Measurements from ENCODE around the gene GALNT14.
A peak's percentile ranks its signal among the peaks of the same experiment; 100 is the strongest.
"Not testable (repeated sequence)": the region's sequence is repeated elsewhere in the genome, so short reads cannot be mapped to it uniquely, and the experiment has no call there.

The GALNT14 gene

GRCh38 chr2:31138037-31138962 lies at the start of gene GALNT14:
GALNT14 (minus strand) TSS chr2:31138440; CDS start chr2:31138086, 354 bp downstream.
- peak; percentile 52 for TF ChIP-seq CTCF (IDR thresholded peaks at IDR 0.05)
- Histone ChIP-seq H3K27ac (peak within 1 kb of the TSS; percentile 7), H3K4me1 (ENCODE audit: control insufficient read depth in 1 of 2, insufficient read depth in 1 of 2, low read depth in 1 of 2, low read length in 1 of 2) (peaks cover 19 to 21% of the 10 kb centered on the region in 2 experiments), H3K27me3 (peaks cover 42% of the 10 kb centered on the region), H3K4me3 (ENCODE audit: low read depth in 1 of 2, low read length in 1 of 2) (peak within 1 kb of the TSS; percentile 76 to 82), H3K9me3 (no peaks in the 10 kb centered on the region), H3K36me3 (no peaks in the 10 kb centered on the region)

GRCh38 chr2:31187166-31187565 lies 48.9 kb upstream of the GALNT14 start:
- H3K27me3 ChIP-seq: no peaks in the 10 kb centered on the region
- H3K4me3 ChIP-seq (ENCODE audit: low read depth in 1 of 2, low read length in 1 of 2): no peak overlapping the region
- TF ChIP-seq CTCF (IDR thresholded peaks at IDR 0.05): no peak
- H3K4me1 ChIP-seq (ENCODE audit: control insufficient read depth in 1 of 2, insufficient read depth in 1 of 2, low read depth in 1 of 2, low read length in 1 of 2): no peaks in the 10 kb centered on the region
- no peak overlapping the region for H3K27ac ChIP-seq
- H3K36me3 ChIP-seq: no peaks in the 10 kb centered on the region
- no peaks in the 10 kb centered on the region for H3K9me3 ChIP-seq

GRCh38 chr2:31183973-31184372 lies 45.7 kb upstream of the GALNT14 start:
- H3K27ac ChIP-seq; H3K4me3 ChIP-seq (ENCODE audit: low read depth in 1 of 2, low read length in 1 of 2); H3K36me3 ChIP-seq; H3K9me3 ChIP-seq; H3K27me3 ChIP-seq; H3K4me1 ChIP-seq (ENCODE audit: control insufficient read depth in 1 of 2, insufficient read depth in 1 of 2, low read depth in 1 of 2, low read length in 1 of 2): not testable (repeated sequence)

- Histone ChIP-seq H3K27ac (no peak overlapping the region), H3K27me3 (no peaks in the 10 kb centered on the region), H3K9me3 (no peaks in the 10 kb centered on the region), H3K4me3 (ENCODE audit: low read depth in 1 of 2, low read length in 1 of 2) (no peak overlapping the region), H3K36me3 (no peaks in the 10 kb centered on the region), H3K4me1 (ENCODE audit: control insufficient read depth in 1 of 2, insufficient read depth in 1 of 2, low read depth in 1 of 2, low read length in 1 of 2) (peaks cover 6% of the 10 kb centered on the region in 2 experiments)
- no peak for TF ChIP-seq CTCF (IDR thresholded peaks at IDR 0.05)
Measured at GRCh38 chr2:31176742-31177141, 38.5 kb upstream of the GALNT14 start.

GRCh38 chr2:31171142-31171541 lies 32.9 kb upstream of the GALNT14 start:
- H3K27me3 ChIP-seq: no peaks in the 10 kb centered on the region
- H3K4me3 ChIP-seq (ENCODE audit: low read depth in 1 of 2, low read length in 1 of 2): no peak overlapping the region
- no peaks in the 10 kb centered on the region for H3K36me3 ChIP-seq
- TF ChIP-seq CTCF (IDR thresholded peaks at IDR 0.05): no peak
- H3K27ac ChIP-seq: no peak overlapping the region
- no peaks in the 10 kb centered on the region for H3K9me3 ChIP-seq
- H3K4me1 ChIP-seq (ENCODE audit: control insufficient read depth in 1 of 2, insufficient read depth in 1 of 2, low read depth in 1 of 2, low read length in 1 of 2): peaks cover 6% of the 10 kb centered on the region in 2 experiments

- Histone ChIP-seq H3K27me3 (no peaks in the 10 kb centered on the region), H3K4me3 (ENCODE audit: low read depth in 1 of 2, low read length in 1 of 2) (no peak overlapping the region), H3K9me3 (no peaks in the 10 kb centered on the region), H3K4me1 (ENCODE audit: control insufficient read depth in 1 of 2, insufficient read depth in 1 of 2, low read depth in 1 of 2, low read length in 1 of 2) (peaks cover 6% of the 10 kb centered on the region in 2 experiments), H3K27ac (no peak overlapping the region), H3K36me3 (no peaks in the 10 kb centered on the region)
- peak; percentile 84 for TF ChIP-seq CTCF (IDR thresholded peaks at IDR 0.05)
Measured at GRCh38 chr2:31170071-31170698, 31.9 kb upstream of the GALNT14 start.

All from neutrophil (primary cell).